H1 (cell line): ENCODE data around the gene ABHD6. TPM values are rescaled to one million over a fixed set of nuclear protein-coding genes. Genes with fewer than 3 reads are reported as not detected.

Experiments
- CREB1 ChIP-seq: IDR thresholded peaks from 2 replicates; pipeline ENCODE4 v1.6.1; 2012; ENCODE audit warnings: inconsistent platforms
- FOSL1 ChIP-seq: IDR thresholded peaks from 2 replicates; pipeline ENCODE4 v1.6.1; 2011; ENCODE audit warnings: mild to moderate bottlenecking, low read depth, low read length, moderate library complexity; ENCODE audit not compliant: insufficient read depth
- polyA plus RNA-seq, 7 experiments: library from polyadenylated mRNA; depleted of rRNA in 3 of 7; stranded (reverse) in 5 of 7; unstranded in 2 of 7; fragments of >200 nt in 5 of 7; fragments of 200-250 nt in 2 of 7; gene quantifications; 1 replicate in 5 of 7; 2 replicates in 1 of 7; 4 replicates in 1 of 7; pipeline versions ENCODE4 v1.2.1 to v1.2.3, GENCODE V29; 2011 to 2013; ENCODE audit warnings: missing spikeins in 2 of 7, mixed read lengths in 2 of 7
- total RNA-seq: library from RNA; stranded (reverse); fragmentation: NEBNext Ultra II Directional; extraction: Animal tissue kit (Norgen Biotek cat#: 25700); gene quantifications from 2 replicates; pipeline ENCODE4 v1.2.1, GENCODE V29; 2021
- TF ChIP-seq, protein P1 (sequence below), 3 experiments: IDR thresholded peaks; 1 replicate in 2 of 3; 2 replicates in 1 of 3; pipeline versions ENCODE4 v1.5.1 to v1.6.1; 2011; ENCODE audit warnings: low read length in 3 of 3, mild to moderate bottlenecking in 3 of 3, inconsistent platforms in 2 of 3, low read depth in 1 of 3, moderate library complexity in 1 of 3; ENCODE audit not compliant: insufficient read depth in 1 of 3; ENCODE audit errors: control extremely low read depth in 1 of 3

The ABHD6 gene
- total and polyA plus RNA-seq, 2 of the 8 experiments (the other 6 are each of a cell fraction or from before 2014, with no cell fraction given): 5.9 to 6.6 TPM

DNA sequence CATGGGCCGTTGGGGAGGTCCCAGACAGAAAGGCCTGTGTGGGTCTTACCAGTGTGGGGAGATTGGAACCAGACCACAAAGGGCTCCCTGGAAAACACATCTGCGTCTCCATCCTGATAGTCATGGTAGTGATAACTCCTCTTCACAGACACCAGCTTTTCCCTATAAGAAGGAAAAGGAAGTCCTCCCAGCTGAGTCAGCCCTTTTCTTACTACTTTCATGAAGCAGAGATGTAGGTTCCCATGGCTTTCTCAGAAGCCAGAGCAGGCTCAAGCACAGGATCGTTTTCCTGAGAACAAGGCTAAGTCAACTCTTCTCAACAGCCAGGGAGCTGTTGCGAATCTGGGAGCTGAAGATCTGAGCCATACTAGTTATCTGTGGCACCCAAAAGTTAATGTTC is 32.9 kb upstream of the ABHD6 start (continued):
- TF ChIP-seq, protein P1, sequence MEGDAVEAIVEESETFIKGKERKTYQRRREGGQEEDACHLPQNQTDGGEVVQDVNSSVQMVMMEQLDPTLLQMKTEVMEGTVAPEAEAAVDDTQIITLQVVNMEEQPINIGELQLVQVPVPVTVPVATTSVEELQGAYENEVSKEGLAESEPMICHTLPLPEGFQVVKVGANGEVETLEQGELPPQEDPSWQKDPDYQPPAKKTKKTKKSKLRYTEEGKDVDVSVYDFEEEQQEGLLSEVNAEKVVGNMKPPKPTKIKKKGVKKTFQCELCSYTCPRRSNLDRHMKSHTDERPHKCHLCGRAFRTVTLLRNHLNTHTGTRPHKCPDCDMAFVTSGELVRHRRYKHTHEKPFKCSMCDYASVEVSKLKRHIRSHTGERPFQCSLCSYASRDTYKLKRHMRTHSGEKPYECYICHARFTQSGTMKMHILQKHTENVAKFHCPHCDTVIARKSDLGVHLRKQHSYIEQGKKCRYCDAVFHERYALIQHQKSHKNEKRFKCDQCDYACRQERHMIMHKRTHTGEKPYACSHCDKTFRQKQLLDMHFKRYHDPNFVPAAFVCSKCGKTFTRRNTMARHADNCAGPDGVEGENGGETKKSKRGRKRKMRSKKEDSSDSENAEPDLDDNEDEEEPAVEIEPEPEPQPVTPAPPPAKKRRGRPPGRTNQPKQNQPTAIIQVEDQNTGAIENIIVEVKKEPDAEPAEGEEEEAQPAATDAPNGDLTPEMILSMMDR (IDR thresholded peaks at IDR 0.05; ENCODE audit: control extremely low read depth in 1 of 3, insufficient read depth in 1 of 3, low read depth in 1 of 3, low read length in 3 of 3): no peak
- no peak for TF ChIP-seq FOSL1
- no peak for TF ChIP-seq CREB1
- TF ChIP-seq, all 59 proteins: peak for 0
